HG03460 (cell line): Measurements from ENCODE around the gene MVK.

Experiments
- ATAC-seq: cut with Tn5 transposase; IDR thresholded peaks from one replicate; pipeline ENCODE4 v1.9.1; 2021; ENCODE audit not compliant: unreplicated experiment

MVK gene

GRCh38 chr12:109563291-109564284, 10.0 kb upstream of the MVK start:
- no peak for ATAC-seq

- ATAC-seq = no peak
These were observed 7.2 kb upstream of the MVK start for GRCh38 chr12:109566424-109566823.

- no peak for ATAC-seq
These were observed 6.3 kb upstream of the MVK start for GRCh38 chr12:109567296-109567695.

GRCh38 chr12:109567967-109568366, 5.6 kb upstream of the MVK start:
- ATAC-seq = no peak

- no peak for ATAC-seq
These were observed 5.1 kb upstream of the MVK start for GRCh38 chr12:109568486-109568885.

- no peak for ATAC-seq
These were observed 1.7 kb upstream of the MVK start for GRCh38 chr12:109571773-109572505.

- ATAC-seq = no peak
These were observed 1.1 kb upstream of the MVK start for GRCh38 chr12:109572506-109572845.

GRCh38 chr12:109573914-109574244, 285 bp downstream of the MVK start:
- peak; percentile 5 for ATAC-seq

- no peak for ATAC-seq
These were observed 2.1 kb downstream of the MVK start for GRCh38 chr12:109575683-109576082.

- ATAC-seq = no peak
These were observed 3.7 kb downstream of the MVK start for GRCh38 chr12:109577311-109577710.

GRCh38 chr12:109578330-109578927, 4.8 kb downstream of the MVK start:
- no peak for ATAC-seq

- ATAC-seq = no peak
These were observed 6.0 kb downstream of the MVK start for GRCh38 chr12:109579639-109580038.

GRCh38 chr12:109580272-109580671, 6.7 kb downstream of the MVK start:
- no peak for ATAC-seq

- ATAC-seq = no peak
These were observed 7.2 kb downstream of the MVK start for GRCh38 chr12:109580684-109581333.

- no peak for ATAC-seq
These were observed 7.7 kb downstream of the MVK start for GRCh38 chr12:109581334-109581691.

- no peak for ATAC-seq
These were observed 8.3 kb downstream of the MVK start for GRCh38 chr12:109581856-109582255.

- ATAC-seq = no peak
These were observed 9.0 kb downstream of the MVK start for GRCh38 chr12:109582636-109583035.

GRCh38 chr12:109583733-109584132, 10.1 kb downstream of the MVK start:
- no peak for ATAC-seq

- no peak for ATAC-seq
These were observed 13.0 kb downstream of the MVK start for GRCh38 chr12:109586385-109587296.

GRCh38 chr12:109587921-109588320, 14.3 kb downstream of the MVK start:
- no peak for ATAC-seq
